Fibroblast of the aortic adventitia (primary cell): ENCODE results near the gene ZBTB43. TPM values are rescaled to one million over a fixed set of nuclear protein-coding genes. Genes with fewer than 3 reads are reported as not detected.
"Not testable (repeated sequence)": the region's sequence is repeated elsewhere in the genome, so short reads cannot be mapped to it uniquely, and the experiment has no call there.

Experiments used
- DNase-seq: peaks from one replicate; pipeline ENCODE4 v3.0.0-alpha.2; 2010; ENCODE audit warnings: low read depth
- H3K4me3 ChIP-seq: 2 replicates; pipeline ENCODE4 v1.5.1; 2011; ENCODE audit warnings: low read depth, mild to moderate bottlenecking, control low read depth, low read length, moderate library complexity
- total RNA-seq: library from RNA; depleted of rRNA; stranded (reverse); fragments of >200 nt; gene quantifications from 2 replicates; pipeline ENCODE4 v1.2.3, GENCODE V29; 2012; ENCODE audit warnings: low replicate concordance
- TF ChIP-seq, protein P1 (sequence below): IDR thresholded peaks from 2 replicates; pipeline ENCODE4 v1.5.1; 2011; ENCODE audit warnings: mild to moderate bottlenecking, low read length, control low read depth, inconsistent platforms; ENCODE audit not compliant: insufficient read depth

ZBTB43 gene
- total RNA-seq, 1 donor, result 11.1 TPM

DNA sequence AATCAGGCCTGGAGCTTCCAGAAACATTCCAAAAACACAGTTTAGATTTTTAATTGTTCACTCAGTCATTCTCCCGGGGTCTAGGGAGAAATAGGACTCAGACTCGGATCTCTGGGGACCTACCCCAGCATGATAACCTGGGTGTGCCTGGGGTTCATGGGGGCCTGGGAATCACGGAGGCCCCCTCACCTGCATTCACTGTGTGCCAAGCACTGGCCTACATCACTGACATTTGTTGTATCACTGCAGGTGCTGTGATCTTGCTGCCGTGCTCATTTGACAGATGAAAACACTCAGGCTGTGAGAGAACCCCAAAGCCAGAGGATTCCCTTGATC, 22.8 kb upstream of the ZBTB43 start:
- H3K4me3 ChIP-seq, result no peak overlapping the region
- DNase-seq, result no peak
- TF ChIP-seq, protein P1, sequence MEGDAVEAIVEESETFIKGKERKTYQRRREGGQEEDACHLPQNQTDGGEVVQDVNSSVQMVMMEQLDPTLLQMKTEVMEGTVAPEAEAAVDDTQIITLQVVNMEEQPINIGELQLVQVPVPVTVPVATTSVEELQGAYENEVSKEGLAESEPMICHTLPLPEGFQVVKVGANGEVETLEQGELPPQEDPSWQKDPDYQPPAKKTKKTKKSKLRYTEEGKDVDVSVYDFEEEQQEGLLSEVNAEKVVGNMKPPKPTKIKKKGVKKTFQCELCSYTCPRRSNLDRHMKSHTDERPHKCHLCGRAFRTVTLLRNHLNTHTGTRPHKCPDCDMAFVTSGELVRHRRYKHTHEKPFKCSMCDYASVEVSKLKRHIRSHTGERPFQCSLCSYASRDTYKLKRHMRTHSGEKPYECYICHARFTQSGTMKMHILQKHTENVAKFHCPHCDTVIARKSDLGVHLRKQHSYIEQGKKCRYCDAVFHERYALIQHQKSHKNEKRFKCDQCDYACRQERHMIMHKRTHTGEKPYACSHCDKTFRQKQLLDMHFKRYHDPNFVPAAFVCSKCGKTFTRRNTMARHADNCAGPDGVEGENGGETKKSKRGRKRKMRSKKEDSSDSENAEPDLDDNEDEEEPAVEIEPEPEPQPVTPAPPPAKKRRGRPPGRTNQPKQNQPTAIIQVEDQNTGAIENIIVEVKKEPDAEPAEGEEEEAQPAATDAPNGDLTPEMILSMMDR, result no peak

DNA sequence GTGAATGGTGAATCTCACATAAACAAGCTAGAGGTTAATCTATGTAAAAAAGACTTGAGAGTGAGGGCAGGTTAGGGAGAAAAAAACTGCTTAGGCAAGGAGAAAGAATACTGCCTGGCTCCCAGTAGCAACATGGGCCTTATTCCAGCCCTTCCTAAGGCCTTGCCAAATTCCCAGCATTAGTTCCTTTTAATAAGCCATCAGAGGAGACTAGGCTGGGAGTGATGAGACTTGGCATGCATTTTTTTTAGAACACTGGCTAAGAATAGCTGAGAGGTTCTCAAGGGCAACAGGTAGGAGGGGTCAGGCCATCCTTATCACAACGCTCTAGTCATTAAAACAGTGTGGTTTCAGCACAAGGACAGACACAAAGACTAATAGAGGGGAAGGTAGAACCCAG, 20.9 kb upstream of the ZBTB43 start:
- TF ChIP-seq, protein P1, result no peak
- no peak overlapping the region for H3K4me3 ChIP-seq
- peak; percentile 19 for DNase-seq

DNA sequence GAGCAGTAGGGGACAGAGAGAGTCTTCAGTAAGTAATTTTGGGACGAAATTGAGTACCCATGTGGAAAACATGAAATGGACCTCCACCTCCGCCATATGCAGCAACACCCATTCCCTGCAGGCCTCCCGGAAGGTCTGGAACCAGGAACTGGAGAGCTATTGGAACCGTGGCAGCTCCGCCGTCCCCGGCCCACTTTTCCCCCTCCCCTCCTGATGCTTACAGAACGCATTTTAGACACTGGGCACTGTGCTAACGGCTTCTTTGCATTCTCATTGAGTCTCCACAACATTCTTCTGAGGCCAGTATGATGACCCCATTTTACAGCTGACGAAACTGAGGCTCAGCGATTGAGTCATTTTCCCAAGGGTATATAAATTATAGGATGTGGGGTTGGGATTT, 20.4 kb upstream of the ZBTB43 start:
- DNase-seq, result no peak
- no peak overlapping the region for H3K4me3 ChIP-seq
- TF ChIP-seq, protein P1, result no peak

DNA sequence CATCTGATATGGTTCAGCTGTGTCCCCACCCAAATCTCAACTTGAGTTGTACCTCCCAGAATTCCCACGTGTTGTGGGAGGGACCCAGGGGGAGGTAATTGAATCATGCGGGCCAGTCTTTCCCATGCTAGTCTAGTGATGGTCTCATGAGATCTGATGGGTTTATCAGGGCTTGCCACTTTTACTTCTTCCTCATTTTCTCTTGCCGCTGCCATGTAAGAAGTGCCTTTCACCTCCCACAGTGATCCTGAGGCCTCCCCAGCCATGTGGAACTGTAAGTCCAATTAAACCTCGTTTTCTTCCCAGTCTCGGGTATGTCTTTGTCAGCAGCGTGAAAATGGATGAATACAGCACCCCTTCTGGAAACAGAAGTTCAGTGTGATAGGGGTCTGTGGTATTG, 20.0 kb upstream of the ZBTB43 start:
- not testable (repeated sequence) for DNase-seq, H3K4me3 ChIP-seq

DNA sequence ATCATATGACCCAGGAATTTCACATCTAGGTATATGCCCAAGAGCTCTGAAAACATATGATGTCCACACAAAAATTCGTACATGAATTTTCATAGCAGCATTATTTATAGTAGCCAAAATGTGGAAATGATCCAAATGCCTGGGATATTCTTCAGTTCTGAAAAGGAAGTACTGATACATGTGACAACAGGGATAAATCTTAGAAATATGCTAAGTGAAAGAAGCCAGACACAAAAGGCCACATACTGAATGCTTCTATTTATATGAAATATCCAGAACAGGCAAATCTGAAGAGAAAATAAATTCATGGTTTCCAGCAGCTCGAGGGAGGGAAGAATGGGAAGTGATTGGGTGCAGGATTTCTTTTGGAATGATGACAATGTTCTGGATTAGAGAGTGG, 16.8 kb upstream of the ZBTB43 start:
- TF ChIP-seq, protein P1, result no peak
- no peak overlapping the region for H3K4me3 ChIP-seq
- DNase-seq, result peak; percentile 63

DNA sequence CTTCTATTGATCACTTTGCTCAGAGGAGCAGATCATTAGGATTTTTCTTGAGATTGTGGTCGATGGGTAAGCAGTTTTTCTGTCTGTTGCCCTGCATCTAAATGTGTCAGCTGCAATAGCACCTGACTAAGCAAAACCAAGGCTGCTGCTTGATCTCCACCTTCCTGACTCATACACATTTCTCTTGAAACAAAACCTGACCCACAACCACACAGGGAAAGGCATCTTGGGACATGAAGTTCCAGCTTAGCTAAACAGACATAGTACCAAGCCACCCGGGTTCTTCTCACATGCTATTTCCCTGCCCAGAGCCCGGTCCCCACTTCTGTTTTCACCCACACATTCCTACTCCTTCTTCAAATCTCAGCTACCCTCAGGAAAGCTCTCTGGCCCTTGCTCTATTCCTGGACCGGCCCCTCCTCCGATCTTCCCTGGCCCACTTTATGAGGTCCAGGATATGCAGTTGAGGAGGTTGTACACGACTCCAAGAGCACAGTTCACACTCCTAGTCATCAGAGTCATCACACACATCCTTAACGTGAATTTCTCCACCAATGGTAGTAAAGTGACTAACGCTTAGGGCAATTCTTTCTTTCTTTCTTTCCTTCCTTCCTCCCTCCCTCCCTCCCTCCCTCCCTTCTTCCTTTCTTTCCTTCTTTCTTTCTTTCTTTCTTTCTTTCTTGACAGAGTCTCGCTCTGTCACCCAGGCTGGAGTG, 16.0 kb upstream of the ZBTB43 start:
- TF ChIP-seq, protein P1, result no peak
- DNase-seq, result peak; percentile 49
- no peak overlapping the region for H3K4me3 ChIP-seq

DNA sequence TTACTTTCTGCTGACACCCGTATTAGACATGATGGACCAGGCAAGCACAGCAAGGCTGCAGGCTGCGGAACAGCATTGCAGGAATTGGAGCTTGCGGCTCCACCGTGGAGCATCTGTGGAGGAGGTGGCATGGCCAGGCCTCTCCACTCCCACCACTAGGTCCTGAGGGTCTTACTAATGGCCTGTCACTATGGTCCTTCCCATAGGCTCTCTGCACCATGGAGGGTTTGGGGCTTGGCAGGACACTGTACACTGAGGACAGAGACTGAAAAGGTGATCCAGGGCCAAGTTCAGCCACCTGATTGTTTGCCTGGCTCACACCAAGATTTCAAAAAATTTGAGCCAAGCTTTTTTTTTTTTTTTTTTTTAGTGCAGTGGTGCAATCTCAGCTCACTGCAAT, 14.3 kb upstream of the ZBTB43 start:
- no peak overlapping the region for H3K4me3 ChIP-seq
- DNase-seq, result no peak
- TF ChIP-seq, protein P1, result no peak
